Left forelimb (tissue), 1 donor: ENCODE data around the gene PAF1.

ENCODE experiments used
- DNase-seq: peaks from one replicate; pipeline ENCODE4 v3.0.0-alpha.2; 2018; ENCODE audit warnings: low spot score

PAF1 gene

GRCh38 chr19:39416152-39417120 is 25.5 kb upstream of the PAF1 start:
- DNase-seq = no peak

GRCh38 chr19:39415111-39416046 is 24.5 kb upstream of the PAF1 start:
- DNase-seq = no peak

- no peak for DNase-seq
Observed at GRCh38 chr19:39413911-39414608, 23.2 kb upstream of the PAF1 start.

- peak; percentile 89 for DNase-seq
Observed at GRCh38 chr19:39413272-39413910, 22.5 kb upstream of the PAF1 start.

- DNase-seq = no peak
Observed at GRCh38 chr19:39412867-39413271, 22.0 kb upstream of the PAF1 start.

- DNase-seq = peak; percentile 100
Observed at GRCh38 chr19:39412100-39412866, 21.4 kb upstream of the PAF1 start, which contains the start of gene PLEKHG2. TSS of gene PLEKHG2 (plus strand) at chr19:39412669. CDS start at chr19:39414087, 1,418 bp downstream.

GRCh38 chr19:39411832-39412099 is 20.9 kb upstream of the PAF1 start:
- DNase-seq = peak; percentile 89

- no peak for DNase-seq
Observed at GRCh38 chr19:39411081-39411831, 20.4 kb upstream of the PAF1 start.

GRCh38 chr19:39410831-39411080 is 19.9 kb upstream of the PAF1 start:
- DNase-seq = no peak

GRCh38 chr19:39410017-39410830 is 19.3 kb upstream of the PAF1 start:
- DNase-seq = no peak

- DNase-seq = peak; percentile 91
Observed at GRCh38 chr19:39409208-39410016, 18.5 kb upstream of the PAF1 start.

GRCh38 chr19:39408392-39409207 is 17.7 kb upstream of the PAF1 start:
- no peak for DNase-seq

GRCh38 chr19:39407660-39408391 is 16.9 kb upstream of the PAF1 start:
- DNase-seq = no peak

- DNase-seq = no peak
Observed at GRCh38 chr19:39407410-39407659, 16.4 kb upstream of the PAF1 start.

GRCh38 chr19:39406656-39407409 is 15.9 kb upstream of the PAF1 start, which contains the start of gene ZFP36:
TSS of gene ZFP36 (plus strand) at chr19:39406847. CDS start at chr19:39406905, 58 bp downstream.
- peak; percentile 96 for DNase-seq

GRCh38 chr19:39405958-39406655 is 15.2 kb upstream of the PAF1 start:
- no peak for DNase-seq
